GM15510 (cell line): ENCODE results near the gene OR2B2.

Source experiments
- POLR2A ChIP-seq: IDR thresholded peaks from 3 replicates; pipeline ENCODE4 v1.6.1; 2011; ENCODE audit warnings: borderline replicate concordance; ENCODE audit not compliant: insufficient read length; ENCODE audit errors: extremely low read depth

The OR2B2 gene

GRCh38 chr6:27911956-27912446, at the start of gene OR2B2:
Gene OR2B2 (minus strand): TSS chr6:27912396. CDS start chr6:27912319, 77 bp downstream.
- TF ChIP-seq POLR2A = no peak

GRCh38 chr6:27957516-27957915, 45.3 kb upstream of the OR2B2 start:
- no peak for TF ChIP-seq POLR2A

- TF ChIP-seq POLR2A = no peak
Measured at GRCh38 chr6:27956941-27957340, 44.7 kb upstream of the OR2B2 start, which contains the start of gene OR2B6. Gene OR2B6 (plus strand): TSS chr6:27957241. CDS start chr6:27957241, 0 bp downstream.

GRCh38 chr6:27951040-27951439, 38.8 kb upstream of the OR2B2 start:
- TF ChIP-seq POLR2A = no peak

GRCh38 chr6:27948237-27948636, 36.0 kb upstream of the OR2B2 start:
- no peak for TF ChIP-seq POLR2A

GRCh38 chr6:27940766-27941165, 28.6 kb upstream of the OR2B2 start:
- TF ChIP-seq POLR2A = no peak

- TF ChIP-seq POLR2A = no peak
Measured at GRCh38 chr6:27931209-27931608, 19.0 kb upstream of the OR2B2 start.

GRCh38 chr6:27924179-27924578, 12.0 kb upstream of the OR2B2 start:
- TF ChIP-seq POLR2A = no peak

GRCh38 chr6:27922949-27923348, 10.8 kb upstream of the OR2B2 start:
- no peak for TF ChIP-seq POLR2A

GRCh38 chr6:27908017-27908416, 4.2 kb downstream of the OR2B2 start:
- TF ChIP-seq POLR2A = no peak

- no peak for TF ChIP-seq POLR2A
Measured at GRCh38 chr6:27902335-27903314, 9.6 kb downstream of the OR2B2 start.

- no peak for TF ChIP-seq POLR2A
Measured at GRCh38 chr6:27901801-27902200, 10.4 kb downstream of the OR2B2 start.

GRCh38 chr6:27899543-27899942, 12.7 kb downstream of the OR2B2 start:
- no peak for TF ChIP-seq POLR2A

GRCh38 chr6:27897580-27898206, 14.5 kb downstream of the OR2B2 start:
- TF ChIP-seq POLR2A = no peak

- TF ChIP-seq POLR2A = no peak
Measured at GRCh38 chr6:27896398-27896796, 15.8 kb downstream of the OR2B2 start.
